Gastroesophageal sphincter (tissue), 3 donors: Measurements from ENCODE around the gene SRRM1.

Experiments used
- EP300 ChIP-seq: sonication (generic); formaldehyde crosslinking; IDR thresholded peaks from one replicate; pipeline ENCODE4 v1.6.1; 2017; ENCODE audit warnings: antibody characterized with exemption, mild to moderate bottlenecking
- POLR2A ChIP-seq, 2 donors: fragments of 450-650 bp; IDR thresholded peaks; one replicate each; pipeline ENCODE4 v1.6.1; 2017; ENCODE audit warnings: antibody characterized with exemption in 2 of 2, mild to moderate bottlenecking in 2 of 2, moderate library complexity in 1 of 2
- POLR2AphosphoS5 ChIP-seq: sonication (generic); formaldehyde crosslinking; IDR thresholded peaks from one replicate; pipeline ENCODE4 v1.6.1; 2017; ENCODE audit warnings: antibody characterized with exemption
- TF ChIP-seq, protein P1 (sequence below), 4 experiments: fragments of 200-600 bp in 2 of 4; fragments of 450-650 bp in 2 of 4; sonication (generic) in 1 of 4; IDR thresholded peaks; one replicate each; pipeline ENCODE4 v1.5.1; 2017 to 2019; ENCODE audit warnings: antibody characterized with exemption in 4 of 4, mild to moderate bottlenecking in 2 of 4, moderate library complexity in 2 of 4

DNA sequence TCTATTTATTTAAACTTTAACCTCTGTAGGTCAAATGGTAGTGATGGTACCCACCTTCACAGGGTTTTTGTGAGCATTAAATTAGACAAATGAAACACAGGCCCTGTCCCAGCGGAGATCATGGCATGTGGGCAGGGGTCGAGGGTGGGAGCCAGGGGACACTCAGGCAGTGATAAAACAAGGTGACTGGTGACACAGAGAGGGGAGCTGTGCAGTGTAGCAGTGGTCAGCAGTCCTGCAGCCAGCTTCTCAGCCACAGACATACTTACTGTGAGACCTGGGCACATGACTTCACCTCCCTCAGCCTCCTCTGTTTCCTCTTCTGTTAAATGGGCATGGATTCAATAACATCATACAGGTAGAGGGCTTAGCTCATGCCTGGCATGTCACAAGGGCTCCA, 44.9 kb downstream of the SRRM1 start:
- TF ChIP-seq POLR2AphosphoS5, result no peak
- TF ChIP-seq, protein P1, sequence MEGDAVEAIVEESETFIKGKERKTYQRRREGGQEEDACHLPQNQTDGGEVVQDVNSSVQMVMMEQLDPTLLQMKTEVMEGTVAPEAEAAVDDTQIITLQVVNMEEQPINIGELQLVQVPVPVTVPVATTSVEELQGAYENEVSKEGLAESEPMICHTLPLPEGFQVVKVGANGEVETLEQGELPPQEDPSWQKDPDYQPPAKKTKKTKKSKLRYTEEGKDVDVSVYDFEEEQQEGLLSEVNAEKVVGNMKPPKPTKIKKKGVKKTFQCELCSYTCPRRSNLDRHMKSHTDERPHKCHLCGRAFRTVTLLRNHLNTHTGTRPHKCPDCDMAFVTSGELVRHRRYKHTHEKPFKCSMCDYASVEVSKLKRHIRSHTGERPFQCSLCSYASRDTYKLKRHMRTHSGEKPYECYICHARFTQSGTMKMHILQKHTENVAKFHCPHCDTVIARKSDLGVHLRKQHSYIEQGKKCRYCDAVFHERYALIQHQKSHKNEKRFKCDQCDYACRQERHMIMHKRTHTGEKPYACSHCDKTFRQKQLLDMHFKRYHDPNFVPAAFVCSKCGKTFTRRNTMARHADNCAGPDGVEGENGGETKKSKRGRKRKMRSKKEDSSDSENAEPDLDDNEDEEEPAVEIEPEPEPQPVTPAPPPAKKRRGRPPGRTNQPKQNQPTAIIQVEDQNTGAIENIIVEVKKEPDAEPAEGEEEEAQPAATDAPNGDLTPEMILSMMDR (IDR thresholded peaks at IDR 0.05), result no peak
- no peak for TF ChIP-seq POLR2A (IDR thresholded peaks at IDR 0.05)
- TF ChIP-seq EP300, result no peak
